Measurements from ENCODE around the gene TM7SF2. TPM values are rescaled to one million over a fixed set of nuclear protein-coding genes. Genes with fewer than 3 reads are reported as not detected.
A peak's percentile ranks its signal among the peaks of the same experiment; 100 is the strongest.

TM7SF2 gene
- total RNA-seq, 4 donors from 2014 or later = 118 to 374 (median 160) TPM

GRCh38 chr11:65078151-65078550, 33.5 kb upstream of the TM7SF2 start:
- no peak overlapping the region for H3K4me3 ChIP-seq (ENCODE audit: low read depth, poor library complexity, severe bottlenecking)
- TF ChIP-seq POLR2A (IDR thresholded peaks at IDR 0.05) (no peak), CTCF (IDR thresholded peaks at IDR 0.05) (no peak)
- intact Hi-C loops (cut with DNase I; ENCODE audit: low total_unique reads) = no loop called here
- 57 to 64% methylated on average over 3 of the region's 3 CpGs for WGBS, 2 donors
- no peak for DNase-seq (ENCODE audit: low spot score in 2 of 2)

GRCh38 chr11:65078786-65079342, 32.8 kb upstream of the TM7SF2 start:
- intact Hi-C loops (cut with DNase I; ENCODE audit: low total_unique reads) = no loop called here
- WGBS, 2 donors = 88 to 89% methylated on average over 8 to 9 of the region's 9 CpGs
- no peak for DNase-seq (ENCODE audit: low spot score in 2 of 2)
- no peak for TF ChIP-seq CTCF (IDR thresholded peaks at IDR 0.05)
- no peak for TF ChIP-seq POLR2A (IDR thresholded peaks at IDR 0.05)
- no peak overlapping the region for H3K4me3 ChIP-seq (ENCODE audit: low read depth, poor library complexity, severe bottlenecking)

- peak overlapping the region; percentile 28 for H3K4me3 ChIP-seq (ENCODE audit: low read depth, poor library complexity, severe bottlenecking)
- WGBS, 2 donors = 3 to 6% methylated on average over 13 of the region's 13 CpGs
- intact Hi-C loops (cut with DNase I; ENCODE audit: low total_unique reads) = loop anchor here (10.0 kb wide), 1 partner anchor 68 kb away; the partner anchor contains the start of gene ARL2
- TF ChIP-seq CTCF (IDR thresholded peaks at IDR 0.05) (no peak), POLR2A (IDR thresholded peaks at IDR 0.05) (no peak)
- DNase-seq (ENCODE audit: low spot score in 2 of 2) = no peak
Measured at GRCh38 chr11:65083134-65083833, 28.4 kb upstream of the TM7SF2 start.

GRCh38 chr11:65083834-65084597, 27.7 kb upstream of the TM7SF2 start, which contains the start of the genes CDCA5 and ZFPL1:
Gene CDCA5 (minus strand): TSS chr11:65084040. CDS start chr11:65083978, 62 bp downstream.
Gene ZFPL1 (plus strand): TSS chr11:65084222. CDS start chr11:65084699, 477 bp downstream.
- TF ChIP-seq CTCF (IDR thresholded peaks at IDR 0.05) (no peak), POLR2A (IDR thresholded peaks at IDR 0.05) (peak in 1 of 2 donors; percentile 39)
- 0 to 1% methylated on average over 53 to 67 of the region's 79 CpGs for WGBS, 2 donors
- peak; percentile 93 to 99 for DNase-seq (ENCODE audit: low spot score in 2 of 2)
- intact Hi-C loops (cut with DNase I; ENCODE audit: low total_unique reads) = loop anchor here (10.0 kb wide), 1 partner anchor 69 kb away; the partner anchor contains the start of gene ARL2
- peak within 1 kb of the TSS; percentile 28 for H3K4me3 ChIP-seq (ENCODE audit: low read depth, poor library complexity, severe bottlenecking)

- intact Hi-C loops (cut with DNase I; ENCODE audit: low total_unique reads) = loop anchor here (10.0 kb wide), 1 partner anchor 70 kb away; the partner anchor contains the start of gene ARL2
- TF ChIP-seq POLR2A (IDR thresholded peaks at IDR 0.05) = no peak
- TF ChIP-seq CTCF (IDR thresholded peaks at IDR 0.05) = no peak
- 42% methylated on average over 23 of the region's 23 CpGs for WGBS, 2 donors
- H3K4me3 ChIP-seq (ENCODE audit: low read depth, poor library complexity, severe bottlenecking) = peak overlapping the region; percentile 28
- DNase-seq (ENCODE audit: low spot score in 2 of 2) = no peak
Measured at GRCh38 chr11:65084598-65085375, 26.9 kb upstream of the TM7SF2 start.
